Measurements from ENCODE around the gene TUBGCP2. TPM values are rescaled to one million over a fixed set of nuclear protein-coding genes. Genes with fewer than 3 reads are reported as not detected.

Gene TUBGCP2
- total RNA-seq, 1 experiment from 2014 or later: 52.4 TPM

DNA sequence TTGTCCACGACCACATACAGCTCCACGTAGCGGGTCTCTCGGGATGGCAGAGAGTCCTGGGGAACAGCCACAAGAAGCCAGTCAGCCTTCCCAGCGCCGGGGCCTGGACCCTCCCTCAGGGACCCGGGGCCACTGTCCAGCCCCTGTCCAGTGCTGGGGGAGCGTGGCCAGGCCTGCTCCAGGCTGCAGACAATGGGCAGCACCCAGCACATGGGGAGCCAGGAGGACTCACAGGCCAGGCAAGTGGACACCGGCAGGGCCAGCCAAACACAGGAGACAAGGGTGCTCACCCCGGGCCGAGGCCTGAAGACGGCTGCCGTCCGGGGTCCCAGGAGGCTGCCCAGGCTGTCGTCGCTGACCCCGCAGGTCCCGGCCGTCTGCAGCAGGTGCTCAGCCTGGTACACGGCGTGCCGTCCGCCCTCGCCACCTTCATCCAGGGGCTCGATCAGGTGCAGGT is 35.7 kb downstream of the TUBGCP2 start:
- Mint-ChIP-seq H3K27ac (no peak overlapping the region), H3K4me3 (no peak overlapping the region), H3K36me3 (ENCODE audit: insufficient read depth in 1 of 3, low read depth in 3 of 3) (no peaks in the 10 kb centered on the region), H3K27me3 (ENCODE audit: low read depth) (peaks cover 11% of the 10 kb centered on the region), H3K4me1 (peaks cover 3 to 7% of the 10 kb centered on the region in 2 experiments; a peak in 3 of 4 replicates), H3K9me3 (no peaks in the 10 kb centered on the region)
- no peak overlapping the region for H3K4ac ChIP-seq (ENCODE audit: low read depth, low read length)
- no peaks in the 10 kb centered on the region; the same call in 1 of the 2 replicates for H3K27me3 ChIP-seq (ENCODE audit: insufficient read depth, low read length)
- H3K18ac ChIP-seq (ENCODE audit: insufficient read length, low read depth, low read length): no peak overlapping the region
- TF ChIP-seq, protein P1, sequence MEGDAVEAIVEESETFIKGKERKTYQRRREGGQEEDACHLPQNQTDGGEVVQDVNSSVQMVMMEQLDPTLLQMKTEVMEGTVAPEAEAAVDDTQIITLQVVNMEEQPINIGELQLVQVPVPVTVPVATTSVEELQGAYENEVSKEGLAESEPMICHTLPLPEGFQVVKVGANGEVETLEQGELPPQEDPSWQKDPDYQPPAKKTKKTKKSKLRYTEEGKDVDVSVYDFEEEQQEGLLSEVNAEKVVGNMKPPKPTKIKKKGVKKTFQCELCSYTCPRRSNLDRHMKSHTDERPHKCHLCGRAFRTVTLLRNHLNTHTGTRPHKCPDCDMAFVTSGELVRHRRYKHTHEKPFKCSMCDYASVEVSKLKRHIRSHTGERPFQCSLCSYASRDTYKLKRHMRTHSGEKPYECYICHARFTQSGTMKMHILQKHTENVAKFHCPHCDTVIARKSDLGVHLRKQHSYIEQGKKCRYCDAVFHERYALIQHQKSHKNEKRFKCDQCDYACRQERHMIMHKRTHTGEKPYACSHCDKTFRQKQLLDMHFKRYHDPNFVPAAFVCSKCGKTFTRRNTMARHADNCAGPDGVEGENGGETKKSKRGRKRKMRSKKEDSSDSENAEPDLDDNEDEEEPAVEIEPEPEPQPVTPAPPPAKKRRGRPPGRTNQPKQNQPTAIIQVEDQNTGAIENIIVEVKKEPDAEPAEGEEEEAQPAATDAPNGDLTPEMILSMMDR (conservative IDR thresholded peaks at IDR 0.05): no peak
- H3K4me2 ChIP-seq (ENCODE audit: insufficient read depth, insufficient read length, low read length): no peak overlapping the region
- no peak overlapping the region for H2BK15ac ChIP-seq (ENCODE audit: low read depth, low read length)
- no peaks in the 10 kb centered on the region for H3K4me1 ChIP-seq (ENCODE audit: insufficient read depth, low read length)
- H2BK120ac ChIP-seq (ENCODE audit: low read depth, low read length, poor library complexity, severe bottlenecking): no peak overlapping the region
- no peak overlapping the region for H4K8ac ChIP-seq (replicated peaks; ENCODE audit: insufficient read length, low read depth, low read length)
- H3K79me2 ChIP-seq (ENCODE audit: insufficient read depth, low read length): no peaks in the 10 kb centered on the region
- peaks cover 7% of the 10 kb centered on the region for H3K23me2 ChIP-seq (ENCODE audit: insufficient read length, low read depth, low read length, poor library complexity, severe bottlenecking)
- no peaks in the 10 kb centered on the region for H3K9me3 ChIP-seq (ENCODE audit: control insufficient read depth, low read depth, low read length)
- H3K14ac ChIP-seq (ENCODE audit: insufficient read depth, low read length): no peak overlapping the region
- H2BK20ac ChIP-seq (ENCODE audit: low read depth, low read length, poor library complexity, severe bottlenecking): no peak overlapping the region
- no peak overlapping the region for H2BK5ac ChIP-seq (ENCODE audit: insufficient read length, low read length)
- H4K5ac ChIP-seq (ENCODE audit: insufficient read length, low read depth, low read length): no peak overlapping the region
- H3T11ph ChIP-seq (ENCODE audit: low read length): no peak overlapping the region
- WGBS (ENCODE audit: extremely low coverage, insufficient read length, low lambda C conversion rate): no CpG with 5 or more reads among the region's 25 CpGs
- no peak for DNase-seq
- no peaks in the 10 kb centered on the region for H3K79me1 ChIP-seq (ENCODE audit: insufficient read depth, low read depth, low read length, poor library complexity, severe bottlenecking)
- H2AK5ac ChIP-seq (ENCODE audit: insufficient read length, low read length): no peak overlapping the region
- H3K56ac ChIP-seq (ENCODE audit: insufficient read length, low read depth, low read length): no peak overlapping the region
- no peaks in the 10 kb centered on the region for H4K20me1 ChIP-seq (ENCODE audit: control insufficient read depth, insufficient read depth, insufficient read length)
- H3K27ac ChIP-seq (ENCODE audit: insufficient read length, low read depth, low read length): no peak overlapping the region
- no peak overlapping the region for H3K23ac ChIP-seq (ENCODE audit: insufficient read length, low read depth, low read length)
- H4K91ac ChIP-seq (ENCODE audit: insufficient read length, low read depth, low read length): no peak overlapping the region
- no peak overlapping the region for H3K9ac ChIP-seq (ENCODE audit: extremely low read depth, insufficient read length, low read length)
- H2AFZ ChIP-seq (ENCODE audit: low read length): no peak overlapping the region
- no peak overlapping the region for H2BK12ac ChIP-seq (ENCODE audit: insufficient read length, low read depth, low read length)

Data from H9 (cell line).